Retinal pigment epithelial cell (primary cell): Measurements from ENCODE around the gene AMDHD1.

Experiments used
- DNase-seq: peaks from one replicate; pipeline ENCODE4 v3.0.0-alpha.2; 2010; ENCODE audit warnings: low read depth
- H3K4me3 ChIP-seq: 2 replicates; pipeline ENCODE4 v1.5.1; 2011; ENCODE audit warnings: mild to moderate bottlenecking, low read length, control low read depth, moderate library complexity
- TF ChIP-seq, protein P1 (sequence below): conservative IDR thresholded peaks from 2 replicates; pipeline ENCODE4 v1.5.1; 2011; ENCODE audit warnings: low read depth, low read length, control low read depth, inconsistent platforms

The AMDHD1 gene

GRCh38 chr12:95995238-95996031, 52.3 kb downstream of the AMDHD1 start:
- TF ChIP-seq, protein P1, sequence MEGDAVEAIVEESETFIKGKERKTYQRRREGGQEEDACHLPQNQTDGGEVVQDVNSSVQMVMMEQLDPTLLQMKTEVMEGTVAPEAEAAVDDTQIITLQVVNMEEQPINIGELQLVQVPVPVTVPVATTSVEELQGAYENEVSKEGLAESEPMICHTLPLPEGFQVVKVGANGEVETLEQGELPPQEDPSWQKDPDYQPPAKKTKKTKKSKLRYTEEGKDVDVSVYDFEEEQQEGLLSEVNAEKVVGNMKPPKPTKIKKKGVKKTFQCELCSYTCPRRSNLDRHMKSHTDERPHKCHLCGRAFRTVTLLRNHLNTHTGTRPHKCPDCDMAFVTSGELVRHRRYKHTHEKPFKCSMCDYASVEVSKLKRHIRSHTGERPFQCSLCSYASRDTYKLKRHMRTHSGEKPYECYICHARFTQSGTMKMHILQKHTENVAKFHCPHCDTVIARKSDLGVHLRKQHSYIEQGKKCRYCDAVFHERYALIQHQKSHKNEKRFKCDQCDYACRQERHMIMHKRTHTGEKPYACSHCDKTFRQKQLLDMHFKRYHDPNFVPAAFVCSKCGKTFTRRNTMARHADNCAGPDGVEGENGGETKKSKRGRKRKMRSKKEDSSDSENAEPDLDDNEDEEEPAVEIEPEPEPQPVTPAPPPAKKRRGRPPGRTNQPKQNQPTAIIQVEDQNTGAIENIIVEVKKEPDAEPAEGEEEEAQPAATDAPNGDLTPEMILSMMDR: no peak
- DNase-seq: no peak
- H3K4me3 ChIP-seq: no peak overlapping the region

DNA sequence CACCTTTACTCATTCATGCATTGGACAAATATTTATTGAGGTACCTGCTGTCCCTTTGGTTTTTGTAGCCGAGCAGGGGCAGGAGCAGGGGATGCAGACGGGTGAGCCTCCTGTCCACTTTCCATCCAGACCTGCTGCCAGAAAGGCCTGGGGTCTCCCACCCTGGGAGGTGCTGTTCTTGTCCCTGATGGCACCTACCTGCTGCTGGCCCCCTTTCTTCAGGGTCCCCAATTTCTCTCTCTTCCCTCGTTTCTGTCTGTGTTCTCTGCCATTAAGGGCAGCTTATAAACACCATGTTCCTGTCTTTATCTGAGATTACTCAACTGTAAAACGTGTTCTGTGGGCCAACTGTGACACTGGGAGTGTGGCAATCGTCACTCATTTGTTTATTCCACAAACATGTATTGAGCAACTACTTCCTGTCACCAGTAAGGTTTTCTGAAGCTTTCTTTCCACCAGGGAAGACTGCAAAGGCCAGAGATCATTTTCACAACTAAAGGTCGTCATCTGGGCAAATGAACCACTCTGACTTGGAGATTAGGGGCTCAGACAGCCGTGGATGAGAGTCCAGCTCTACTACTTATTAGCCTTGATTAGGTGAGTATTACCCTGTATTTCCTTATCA, 53.0 kb downstream of the AMDHD1 start, which contains the start of gene HAL:
TSS of gene HAL (minus strand) at position 311 of the 625 bp plus-strand sequence. CDS start 434 bp downstream, outside the sequence.
- no peak for DNase-seq
- TF ChIP-seq, protein P1: no peak
- H3K4me3 ChIP-seq: no peak within 1 kb of the TSS

GRCh38 chr12:95997276-95997675, 54.1 kb downstream of the AMDHD1 start:
- TF ChIP-seq, protein P1: no peak
- no peak for DNase-seq

DNA sequence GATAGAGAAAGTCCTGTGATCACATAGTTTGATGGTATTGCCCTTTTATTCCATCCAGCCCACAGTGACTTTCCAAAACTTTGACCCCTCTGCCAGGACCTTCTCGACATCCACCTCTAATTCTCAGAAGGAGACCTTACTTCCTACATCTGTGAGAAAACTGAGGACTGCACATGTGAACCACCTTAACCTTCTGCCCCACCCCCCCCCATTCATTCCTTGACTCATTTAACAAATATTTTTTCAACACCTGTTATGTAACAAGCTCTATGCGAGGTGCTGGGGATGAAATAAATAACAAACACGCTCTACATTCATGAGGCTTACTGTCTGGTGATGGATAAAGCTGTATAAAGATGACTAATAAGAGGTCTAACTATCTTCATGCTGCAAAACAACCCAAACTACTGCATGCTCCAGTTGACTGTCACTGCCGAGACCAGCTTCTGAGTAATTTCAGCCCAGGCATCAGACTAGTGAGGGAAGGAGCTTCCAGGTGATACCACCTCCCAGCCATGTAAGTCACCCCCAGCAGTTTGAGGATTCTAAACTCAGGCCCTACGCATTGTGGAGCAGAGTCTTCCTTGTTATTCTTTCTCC, 54.9 kb downstream of the AMDHD1 start:
- TF ChIP-seq, protein P1: no peak
- no peak overlapping the region for H3K4me3 ChIP-seq
- no peak for DNase-seq

More at GRCh38 chr12:95997276-95997675, 54.1 kb downstream of the AMDHD1 start:
- H3K4me3 ChIP-seq: no peak overlapping the region

DNA sequence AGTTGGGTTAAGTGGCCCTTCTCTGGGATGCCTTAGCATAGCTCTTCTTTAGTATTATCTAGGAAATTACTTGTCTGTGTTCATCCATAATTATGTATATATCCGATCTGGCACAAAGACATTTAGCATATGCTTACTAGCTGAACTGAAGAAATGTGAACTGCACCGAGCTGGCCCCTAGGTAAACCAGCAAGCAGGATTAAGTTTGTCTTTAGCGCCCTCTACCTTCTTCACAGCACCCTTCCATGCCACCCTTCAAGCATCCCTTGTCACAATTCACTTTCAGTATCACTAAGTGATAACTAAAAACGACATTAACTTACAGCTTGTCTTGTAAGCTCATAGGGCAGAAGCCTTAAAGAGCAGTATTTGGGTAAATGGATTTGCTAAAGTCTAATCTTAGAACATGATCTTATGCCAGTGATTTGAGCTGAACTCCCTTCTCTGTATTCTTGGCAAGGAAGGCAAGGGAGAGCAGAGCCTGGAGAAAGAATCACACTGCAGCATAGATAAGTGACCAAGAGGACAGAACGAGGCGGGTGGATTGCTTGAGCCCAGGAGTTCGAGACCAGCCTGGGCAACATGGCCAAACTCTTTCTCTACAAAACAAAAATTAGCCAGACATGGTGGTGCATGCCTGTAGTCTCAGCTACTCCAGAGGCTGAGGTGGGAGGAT, 55.6 kb downstream of the AMDHD1 start:
- H3K4me3 ChIP-seq: no peak overlapping the region
- TF ChIP-seq, protein P1: peak; percentile 73
- peak; percentile 25 for DNase-seq

DNA sequence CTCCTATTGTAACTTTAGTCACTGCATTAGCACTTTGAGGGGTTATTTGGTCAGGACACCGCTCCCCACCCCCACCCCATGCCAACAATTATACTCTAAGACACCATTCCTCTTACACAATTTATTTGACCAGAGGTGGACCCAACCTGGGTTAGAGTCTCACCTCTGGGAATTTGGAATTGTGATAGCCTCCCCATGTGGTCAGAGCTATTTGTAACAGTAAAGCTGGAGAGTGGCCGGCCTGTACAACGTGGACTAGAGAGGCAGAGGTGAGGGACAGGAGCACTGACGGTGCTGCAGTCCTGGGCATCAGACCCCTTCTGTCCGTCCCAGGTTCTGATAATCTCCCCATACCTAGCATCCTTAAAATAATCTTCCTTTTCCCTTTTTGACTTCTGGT, 56.4 kb downstream of the AMDHD1 start:
- no peak overlapping the region for H3K4me3 ChIP-seq
- TF ChIP-seq, protein P1: no peak
- no peak for DNase-seq
